Activated naive CD4-positive, alpha-beta T cell (primary cell): Measurements from ENCODE around the gene CADPS2.

Experiments used
- DNase-seq, 4 experiments: peaks; one replicate each; lab custom pipeline; 2025; lab: John Stamatoyannopoulos, UW

CADPS2 gene

DNA sequence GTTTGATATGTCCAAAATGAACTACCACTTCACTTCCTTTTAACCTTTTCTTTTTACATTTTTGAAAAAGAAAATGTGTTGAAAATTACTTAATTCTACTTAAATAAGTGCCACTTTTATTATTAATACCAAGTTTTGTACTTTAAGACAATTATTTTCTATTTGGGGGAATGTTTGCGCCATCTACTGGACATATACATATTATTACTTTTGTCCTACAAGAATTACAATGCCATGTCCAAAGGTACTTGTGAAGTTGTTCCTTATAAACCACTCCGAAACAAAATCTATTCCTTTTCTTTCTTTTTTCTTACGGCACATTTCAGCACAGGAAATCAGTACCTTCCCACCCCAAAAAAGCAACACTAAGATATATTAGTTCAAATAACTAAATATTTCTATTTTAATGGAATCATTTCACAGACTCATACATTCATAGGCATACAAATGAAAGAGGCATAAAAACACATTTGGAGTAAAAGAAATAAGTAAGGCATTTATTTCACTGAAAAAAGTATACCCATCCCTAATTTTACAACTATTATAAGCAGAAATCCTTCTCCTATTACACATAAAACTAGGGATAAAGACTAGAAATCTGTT is 357.3 kb downstream of the CADPS2 start:
- no peak for DNase-seq

DNA sequence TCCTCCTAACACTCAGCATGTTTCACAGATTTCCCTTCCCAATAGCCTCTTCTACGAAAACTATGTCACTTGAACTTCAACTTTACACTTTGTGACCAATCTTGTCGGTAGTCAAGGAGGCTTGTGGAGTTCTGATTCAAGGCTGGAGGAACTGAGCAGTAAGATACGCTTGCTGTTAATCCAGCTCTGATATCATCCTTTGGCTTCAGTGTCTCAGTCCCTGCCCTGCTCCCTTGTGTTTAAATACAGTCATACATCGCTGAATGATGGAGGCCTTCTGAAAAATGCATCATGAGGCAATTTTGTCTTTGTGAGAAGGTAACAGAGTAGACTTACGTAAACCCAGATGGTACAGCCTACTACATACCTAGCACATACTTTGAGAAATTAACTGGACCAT is 360.9 kb downstream of the CADPS2 start:
- DNase-seq, result no peak

DNA sequence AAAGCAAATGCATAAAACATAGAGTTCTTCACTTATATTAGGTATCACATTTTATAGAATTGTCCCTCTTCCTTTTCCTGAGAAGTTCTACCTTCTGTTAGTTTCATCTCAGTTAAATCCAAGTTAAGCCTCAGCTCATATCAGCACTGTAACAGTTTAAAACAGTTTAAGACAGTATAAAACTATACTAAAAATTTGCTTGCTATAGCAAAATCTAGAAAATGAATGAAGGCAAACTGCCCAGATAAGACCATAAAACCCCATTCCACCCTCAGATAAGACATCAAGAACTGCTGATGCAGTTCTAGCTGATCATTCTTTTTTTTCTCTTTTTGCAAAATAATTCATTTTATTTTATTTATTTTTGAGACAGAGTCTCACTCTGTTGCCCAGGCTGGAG is 364.5 kb downstream of the CADPS2 start:
- DNase-seq, result no peak

DNA sequence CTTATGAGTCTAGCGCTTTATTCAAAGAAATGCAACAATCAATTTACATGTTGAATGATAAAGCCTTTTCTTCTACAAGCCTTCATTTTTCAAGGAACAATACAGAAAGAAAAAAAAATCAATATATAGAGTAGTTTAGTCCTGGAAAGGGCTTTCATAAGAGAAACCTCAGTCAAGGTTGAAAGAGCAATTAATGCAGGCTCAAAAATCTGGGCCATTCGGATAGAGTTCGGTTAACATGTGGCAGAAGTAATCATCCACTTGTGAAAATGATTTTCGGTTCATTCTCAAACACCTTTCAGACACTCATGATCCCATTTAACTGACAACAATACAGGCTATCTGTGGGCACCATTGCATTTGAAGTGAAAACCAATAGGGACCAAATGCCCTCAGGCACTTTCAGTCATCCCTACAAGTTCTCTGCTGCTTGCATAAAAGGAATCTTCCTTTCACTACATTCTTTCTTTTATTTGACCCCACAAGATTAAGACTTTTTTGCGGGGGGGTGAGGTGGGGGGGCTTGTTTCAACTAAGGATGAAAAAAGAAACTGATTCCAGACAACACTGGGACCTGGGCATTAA is 365.2 kb downstream of the CADPS2 start:
- DNase-seq, result no peak

DNA sequence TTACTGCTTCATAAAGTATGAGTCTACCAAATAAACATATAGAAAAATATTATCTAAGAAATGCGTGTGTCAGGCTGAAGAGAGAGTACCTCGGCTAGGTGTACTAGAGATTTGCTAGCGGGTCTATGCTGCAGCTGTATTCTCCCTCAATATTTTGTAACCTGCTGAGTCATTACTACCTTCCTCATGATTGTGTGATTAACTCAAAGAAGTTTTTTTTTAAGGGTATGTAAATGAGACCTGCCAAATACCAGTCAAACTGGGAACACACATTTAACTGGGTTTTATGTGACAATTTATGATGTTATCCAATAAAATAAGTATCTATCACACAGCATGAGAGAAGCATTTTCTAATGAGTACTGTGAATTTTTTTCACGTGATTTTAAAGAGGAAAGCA is 367.8 kb downstream of the CADPS2 start:
- no peak for DNase-seq

DNA sequence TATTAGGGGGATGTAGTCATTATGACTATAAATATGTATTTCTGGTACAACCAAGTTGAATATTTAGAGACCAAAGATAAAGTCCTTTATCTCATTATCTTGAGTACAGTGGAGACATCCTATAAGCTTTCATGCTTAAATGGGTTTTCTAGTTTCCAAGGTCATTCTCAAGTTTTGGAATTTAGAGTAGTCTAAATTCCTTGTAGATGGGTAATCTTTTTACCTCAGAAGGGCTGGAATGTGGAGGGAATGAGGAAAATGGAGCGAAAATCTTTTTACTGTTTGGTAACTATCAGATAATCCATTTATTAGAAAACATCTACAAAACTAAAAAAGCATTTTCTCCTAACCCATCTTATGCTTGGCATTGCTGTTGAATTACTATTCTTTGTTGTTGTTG is 368.7 kb downstream of the CADPS2 start:
- DNase-seq, result no peak

DNA sequence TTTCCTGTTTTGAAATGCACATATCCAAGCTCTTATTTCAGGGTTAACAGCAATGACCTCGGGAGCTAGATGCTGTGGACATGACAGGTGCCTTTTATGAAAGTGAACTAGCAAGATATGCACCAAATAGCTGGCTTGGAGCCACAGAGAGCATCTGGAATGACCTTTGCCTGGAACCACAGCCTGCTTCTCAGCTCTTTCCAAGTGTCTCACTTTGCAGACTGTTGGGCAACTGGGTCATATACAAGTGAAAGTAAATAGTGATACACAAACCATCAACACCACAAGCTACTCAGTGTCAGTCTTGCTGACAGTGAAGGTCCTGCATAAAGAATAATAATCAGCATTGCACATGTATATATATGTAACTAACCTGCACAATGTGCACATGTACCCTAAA is 370.9 kb downstream of the CADPS2 start:
- no peak for DNase-seq

DNA sequence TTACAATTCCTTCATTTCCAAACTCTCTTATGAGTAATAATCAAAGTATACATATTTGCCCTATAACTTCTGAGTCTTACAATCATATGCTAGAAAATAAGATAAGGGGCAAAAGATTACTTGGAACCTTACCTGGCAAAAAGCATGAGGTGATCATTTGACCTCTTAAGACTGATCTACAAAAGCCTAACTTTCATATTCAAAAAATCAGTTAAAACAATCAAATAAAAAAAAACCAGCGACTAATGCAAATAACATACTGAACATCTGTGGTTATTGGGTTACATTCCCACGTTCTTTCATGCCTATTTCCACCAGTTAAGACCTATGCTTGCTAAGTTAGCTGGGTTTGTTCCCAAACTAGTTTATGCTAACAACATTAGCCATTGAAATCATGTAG is 375.0 kb downstream of the CADPS2 start:
- DNase-seq, result no peak

DNA sequence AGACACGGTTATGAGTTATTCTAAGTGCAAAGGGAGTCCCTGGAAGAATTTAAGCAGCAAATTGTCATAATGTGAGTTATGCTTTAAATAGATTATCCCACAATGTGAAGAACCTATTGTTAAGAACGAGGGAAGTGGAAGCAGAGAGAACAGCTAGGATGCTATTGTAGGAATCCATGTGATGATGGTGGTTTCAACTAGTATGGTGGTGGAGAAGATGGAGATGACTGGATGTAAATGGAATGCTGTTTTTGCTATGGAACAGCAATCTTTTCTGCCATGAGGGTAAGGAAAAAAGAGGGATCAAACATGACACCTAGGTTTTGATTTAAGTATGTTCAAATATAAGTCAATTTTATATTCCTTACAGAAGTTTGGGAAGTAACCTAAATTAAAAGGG is 378.7 kb downstream of the CADPS2 start:
- no peak for DNase-seq

DNA sequence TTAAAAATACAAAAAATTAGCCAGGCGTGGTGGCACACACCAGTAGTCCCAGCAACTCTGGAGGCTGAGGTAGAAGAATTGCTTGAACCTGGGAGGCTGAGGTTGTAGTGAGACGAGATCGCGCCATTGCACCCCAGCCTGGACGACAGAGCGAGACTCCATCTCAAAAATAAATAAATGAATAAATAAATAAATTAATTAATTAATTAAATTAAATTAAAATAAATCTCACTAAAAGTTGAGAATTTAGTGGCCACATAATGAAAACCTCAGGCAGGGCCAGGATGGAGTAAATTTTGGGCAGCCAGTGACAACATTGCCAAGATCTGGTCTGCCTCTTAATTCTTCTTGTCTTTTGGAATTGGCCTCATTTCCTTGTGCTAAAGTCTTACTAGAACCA is 394.3 kb downstream of the CADPS2 start:
- DNase-seq, result no peak

DNA sequence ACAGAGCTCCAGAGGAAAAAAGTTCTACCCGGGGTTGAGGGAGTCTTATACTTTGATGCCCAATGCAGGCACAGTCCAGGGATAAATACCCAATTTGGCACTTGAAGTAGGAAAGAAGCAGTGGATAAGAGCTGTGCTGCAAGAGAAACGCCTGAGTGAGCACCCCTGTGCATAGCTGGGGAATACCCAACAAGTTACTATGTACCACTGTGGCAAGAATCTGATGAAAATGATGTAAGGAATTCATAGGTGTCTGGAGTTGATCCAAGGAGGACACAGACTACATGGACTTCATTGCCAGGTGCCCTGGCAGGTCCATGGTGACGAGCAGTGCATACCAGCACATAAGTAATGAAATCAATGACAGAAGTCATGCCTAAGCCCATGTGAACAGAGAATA is 398.0 kb downstream of the CADPS2 start:
- no peak for DNase-seq

DNA sequence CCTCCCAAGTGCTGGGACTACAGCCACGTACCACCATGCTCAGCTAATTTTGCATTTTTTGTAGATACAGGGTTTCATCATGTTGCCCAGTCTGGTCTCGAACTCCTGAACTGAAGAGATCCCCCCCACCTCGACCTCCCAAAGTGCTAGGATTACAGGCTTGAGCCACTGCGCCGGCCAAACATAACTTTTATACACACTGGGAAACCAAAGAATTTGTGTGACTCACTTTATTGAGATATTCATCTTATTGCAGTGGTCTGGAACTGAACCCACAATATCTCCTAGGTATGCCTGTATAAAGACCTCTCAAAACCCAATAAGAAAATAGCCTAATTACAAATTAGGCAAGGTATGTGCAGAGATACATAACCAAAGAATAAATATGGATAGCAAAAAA is 399.1 kb downstream of the CADPS2 start:
- DNase-seq, result no peak

DNA sequence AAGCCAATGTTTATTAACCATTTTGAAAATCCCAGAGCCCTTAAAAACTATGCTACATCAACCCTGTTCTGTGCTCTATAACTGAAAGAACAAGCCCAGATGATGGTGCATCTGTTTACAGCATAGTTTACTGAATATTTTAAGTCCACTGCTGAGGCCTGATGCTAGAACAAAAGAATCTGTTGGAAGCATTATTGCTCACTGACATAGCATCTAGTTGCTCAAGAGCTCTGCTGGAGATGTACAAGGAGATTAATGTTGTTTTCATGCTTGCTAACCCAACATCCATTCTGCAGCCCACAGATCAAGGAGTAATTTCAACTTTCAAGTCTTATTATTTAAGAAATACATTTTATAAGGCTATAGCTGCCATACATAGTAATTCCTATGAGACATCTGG is 400.4 kb downstream of the CADPS2 start:
- no peak for DNase-seq

DNA sequence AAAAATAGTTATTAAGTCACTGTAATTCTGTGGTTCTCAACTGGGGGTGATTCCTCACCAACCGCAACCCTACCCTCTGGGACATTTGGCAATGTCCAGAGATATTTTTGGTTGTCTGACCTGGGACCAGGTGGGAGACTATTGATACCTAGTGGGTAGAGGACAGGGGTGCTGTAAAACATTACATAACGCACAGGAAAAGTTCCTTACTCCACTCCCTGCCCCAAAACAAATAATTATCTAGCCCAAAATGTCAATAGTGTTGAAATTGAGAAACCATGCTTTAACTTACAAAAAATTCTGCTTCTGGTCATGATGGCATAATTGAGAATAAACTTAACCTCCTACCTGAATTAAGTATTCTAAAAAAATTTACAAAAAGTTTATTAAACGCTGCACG is 404.0 kb downstream of the CADPS2 start:
- DNase-seq, result no peak

DNA sequence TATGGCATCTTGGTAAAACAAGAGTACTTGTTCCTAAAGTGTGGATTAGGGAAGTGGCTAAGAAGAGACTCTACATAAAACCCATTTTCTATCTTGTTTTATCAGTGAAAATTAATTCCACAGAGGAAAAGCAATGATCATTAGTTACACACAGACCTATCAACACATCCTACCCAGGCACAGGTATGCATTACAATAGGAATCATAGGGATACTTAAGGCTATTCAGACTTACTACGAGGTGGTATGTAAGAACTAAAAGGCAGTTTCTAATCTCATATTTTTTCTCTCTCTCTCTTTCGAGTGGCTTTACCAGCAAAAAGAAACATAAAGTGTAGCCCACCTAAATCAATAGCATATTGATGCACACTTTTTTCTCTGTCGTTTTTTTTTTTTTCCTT is 415.4 kb downstream of the CADPS2 start:
- DNase-seq, result no peak

DNA sequence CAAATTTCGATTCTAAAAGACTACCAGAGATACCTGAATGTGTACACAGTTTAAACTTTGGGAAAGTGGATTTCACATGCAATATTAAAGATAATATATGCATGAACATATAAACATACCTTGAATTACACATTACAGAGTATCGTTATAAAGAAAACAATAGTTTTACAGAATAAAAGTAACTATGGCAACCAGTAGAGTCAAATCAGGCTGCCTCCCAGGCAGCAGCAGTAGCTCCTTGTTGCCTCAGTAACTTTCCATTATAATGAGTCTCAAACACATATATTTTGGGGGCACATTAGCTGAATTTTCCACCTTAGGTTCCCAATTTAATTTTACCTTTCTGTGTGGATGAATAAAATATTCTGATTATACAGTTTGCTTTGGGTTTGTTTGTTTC is 417.3 kb downstream of the CADPS2 start:
- no peak for DNase-seq

DNA sequence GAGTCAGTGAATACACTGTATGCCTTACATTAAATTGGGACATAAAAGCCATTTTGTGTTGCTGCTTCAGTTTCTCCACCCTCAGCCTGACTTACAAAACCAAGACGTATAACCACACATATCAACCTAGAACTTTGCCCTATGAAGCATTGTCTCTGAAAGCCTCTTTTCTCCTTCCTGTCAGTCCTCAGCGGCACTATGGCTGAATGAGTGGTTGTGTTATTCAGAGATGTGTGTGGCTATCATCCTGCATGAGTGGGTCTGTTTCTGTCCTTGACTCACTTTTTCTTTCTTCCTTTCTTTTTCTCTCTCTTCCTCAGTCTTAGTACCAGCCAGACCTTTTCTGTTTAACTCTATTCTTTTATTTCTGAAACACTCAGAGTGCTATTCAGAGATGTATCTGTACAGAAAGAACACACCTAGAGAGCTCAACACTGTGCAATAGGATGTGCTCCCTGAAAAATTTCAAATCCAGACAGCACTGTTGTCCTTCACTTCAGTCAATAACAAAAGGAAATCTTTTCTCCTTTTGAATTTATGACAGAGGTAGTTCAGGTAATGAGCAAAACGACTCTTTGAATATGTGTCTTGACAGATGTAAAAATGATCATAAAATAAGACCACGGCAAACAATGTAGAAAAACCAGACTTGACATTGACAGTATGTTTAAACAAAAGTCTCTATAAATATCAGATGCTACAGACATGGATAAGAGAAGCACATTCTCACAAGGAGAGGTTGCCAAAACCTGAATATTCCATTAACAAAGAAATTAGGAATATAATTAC is 418.4 kb downstream of the CADPS2 start:
- DNase-seq, result no peak

DNA sequence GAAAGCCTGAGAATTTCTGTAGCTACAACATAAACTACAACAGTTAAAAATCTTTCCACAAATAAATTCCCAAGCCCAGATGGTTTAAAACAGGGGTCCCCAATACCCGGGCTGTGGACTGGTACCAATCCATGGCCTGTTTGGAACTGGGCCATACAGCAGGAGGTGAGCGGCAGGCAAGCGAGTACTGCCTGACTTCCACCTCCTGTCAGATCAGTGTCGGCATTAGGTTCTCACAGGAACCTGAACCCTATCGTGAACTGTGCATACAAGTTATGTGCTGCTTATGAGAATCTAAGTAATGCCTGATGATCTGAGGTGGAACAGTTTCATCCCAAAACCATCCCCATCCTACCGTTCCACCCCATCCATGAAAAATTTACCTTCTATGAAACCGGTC is 421.0 kb downstream of the CADPS2 start:
- no peak for DNase-seq

DNA sequence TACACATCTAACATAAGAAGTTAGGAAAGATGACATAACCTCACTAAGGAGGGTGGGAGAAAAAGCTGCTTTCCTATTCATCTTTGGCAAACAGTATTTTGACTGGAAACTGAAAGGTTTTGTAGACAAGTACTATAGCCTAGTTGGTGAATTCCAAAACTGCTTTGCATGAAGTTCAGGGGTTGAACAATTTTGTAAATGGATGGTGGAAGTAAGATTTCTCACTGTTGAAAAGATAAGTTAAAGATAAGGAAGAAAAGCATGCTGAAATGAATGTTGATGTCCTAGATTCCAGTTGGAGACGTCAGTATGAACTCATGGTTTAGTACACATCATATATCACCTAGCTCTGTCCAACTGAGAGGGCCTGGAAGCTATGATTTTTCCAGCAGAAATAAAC is 422.6 kb downstream of the CADPS2 start:
- DNase-seq, result no peak

DNA sequence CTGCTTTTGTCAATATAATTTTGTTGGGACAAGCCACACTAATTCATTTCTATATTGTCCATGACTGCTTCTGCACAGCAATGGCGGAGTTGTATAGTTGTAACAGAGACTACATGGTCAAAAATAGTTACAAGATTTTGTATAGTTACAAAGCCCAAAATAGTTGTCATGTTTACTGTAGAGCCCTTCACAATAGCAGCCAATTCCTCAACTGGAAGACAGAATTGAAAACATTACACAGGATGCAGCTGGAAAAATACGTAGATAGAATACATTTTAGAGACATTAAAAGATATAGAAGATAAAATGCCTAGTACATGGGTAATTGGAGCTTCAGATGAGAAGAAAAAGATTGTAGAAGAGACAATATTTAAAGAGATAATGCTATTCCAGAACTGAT is 425.3 kb downstream of the CADPS2 start:
- no peak for DNase-seq

DNA sequence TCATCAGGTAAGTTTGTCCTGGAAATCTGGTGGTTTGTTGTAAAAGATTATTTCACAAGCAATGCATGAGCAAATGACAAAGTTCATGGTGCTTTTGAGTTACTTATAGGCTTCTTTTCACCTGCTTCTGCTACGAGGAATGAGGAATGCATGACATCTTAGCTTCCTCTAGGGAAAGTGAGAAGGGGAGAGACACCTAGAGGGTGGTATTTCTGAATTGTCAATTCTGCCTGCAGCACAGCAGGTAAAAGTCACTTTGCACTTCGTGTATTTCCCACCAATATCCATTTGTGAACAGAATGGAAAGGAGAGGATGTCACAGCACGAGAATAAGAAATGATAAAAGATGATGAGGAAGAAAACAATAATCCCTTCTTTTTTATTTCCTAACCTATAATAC is 428.3 kb downstream of the CADPS2 start:
- DNase-seq, result no peak

DNA sequence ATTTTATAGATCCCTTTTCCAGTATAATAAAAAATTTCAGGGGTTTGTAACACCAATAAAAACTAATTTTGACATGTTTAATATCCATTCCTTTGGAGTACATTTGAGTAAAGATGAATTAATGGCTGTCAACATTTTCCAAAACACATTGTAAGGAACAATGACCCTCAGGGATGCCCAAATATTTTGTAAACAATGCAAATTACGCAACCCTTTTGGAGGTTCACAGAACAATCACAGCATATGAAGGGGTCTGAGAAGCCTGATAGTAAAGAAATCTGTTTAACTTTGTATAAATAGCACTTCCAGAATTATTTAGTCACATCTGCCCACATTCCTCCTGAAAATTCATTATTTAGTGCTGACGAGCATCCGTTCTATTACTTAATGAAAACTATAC is 428.9 kb downstream of the CADPS2 start:
- no peak for DNase-seq

DNA sequence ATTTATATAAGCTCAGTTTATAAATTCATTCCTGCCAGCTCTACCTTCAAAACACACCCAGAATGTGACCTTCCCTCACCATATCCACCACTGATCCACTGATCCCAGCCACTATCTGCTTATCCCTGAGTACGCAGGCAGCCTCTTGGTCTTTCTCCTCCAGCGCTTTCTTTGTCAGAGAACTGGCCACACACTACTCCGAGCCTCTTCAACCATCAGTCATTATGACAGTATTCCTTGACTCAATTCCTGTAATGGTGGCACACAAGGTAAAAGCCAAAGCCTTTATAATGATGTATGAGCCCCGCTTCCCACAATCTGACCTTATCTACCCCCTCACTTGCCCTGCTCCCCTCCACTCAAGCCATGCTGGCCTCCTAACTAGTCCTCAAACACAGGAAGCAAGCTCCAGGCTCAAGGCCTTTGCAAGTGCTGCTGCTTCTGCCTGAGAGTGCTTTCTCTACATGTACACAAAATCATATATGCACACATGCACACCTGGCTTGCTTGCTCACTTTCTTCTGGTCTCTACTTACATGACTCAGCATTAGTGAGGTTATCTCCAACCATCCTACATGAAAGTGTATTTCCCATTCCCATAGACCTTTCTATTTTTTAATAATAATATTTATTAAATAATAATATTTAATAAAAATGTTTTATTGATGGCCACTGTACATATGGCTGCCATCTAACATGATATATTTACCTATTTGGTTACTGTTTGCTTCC is 431.3 kb downstream of the CADPS2 start:
- no peak for DNase-seq
